ENCODE results near the gene LRP1B. TPM values are rescaled to one million over a fixed set of nuclear protein-coding genes. Genes with fewer than 3 reads are reported as not detected.

LRP1B gene
- total and polyA plus RNA-seq, 2 of the 8 experiments (the other 6 are each of a cell fraction or from before 2014, with no cell fraction given): 0.03 TPM; not detected in 1

GRCh38 chr2:140362361-140362760 is 1768.5 kb downstream of the LRP1B start:
- Histone ChIP-seq H3K18ac (ENCODE audit: extremely low read depth, low read length) (no peak overlapping the region), H2AFZ (ENCODE audit: low read length) (no peak overlapping the region), H3K23me2 (ENCODE audit: low read depth, low read length) (no peaks in the 10 kb centered on the region), H4K8ac (ENCODE audit: extremely low read depth, insufficient read depth, low read length) (no peak overlapping the region), H4K5ac (ENCODE audit: insufficient read length, low read depth, low read length) (no peak overlapping the region), H3K4me3 (ENCODE audit: extremely low read depth in 1 of 4, insufficient read depth in 2 of 4, low read depth in 3 of 4, low read length in 4 of 4) (no peak overlapping the region), H2BK20ac (ENCODE audit: low read length) (no peak overlapping the region), H2BK120ac (replicated peaks; ENCODE audit: low read depth, low read length) (no peak overlapping the region), H3K4me2 (ENCODE audit: insufficient read depth in 1 of 2, low read depth in 2 of 2, low read length in 2 of 2) (no peak overlapping the region), H2BK15ac (ENCODE audit: low read length) (no peak overlapping the region), H4K91ac (replicated peaks; ENCODE audit: insufficient read length, low read length) (no peak overlapping the region), H3K4me1 (replicated peaks in 1 of 4; ENCODE audit: control insufficient read depth in 3 of 4, insufficient read depth in 4 of 4, low read length in 3 of 4) (no peaks in the 10 kb centered on the region), H3K79me2 (ENCODE audit: control insufficient read depth in 1 of 2, insufficient read depth in 2 of 2, low read length in 2 of 2) (no peaks in the 10 kb centered on the region), H3K27ac (ENCODE audit: low read depth, low read length) (no peak overlapping the region), H3K79me1 (ENCODE audit: low read depth, low read length) (no peaks in the 10 kb centered on the region), H2AK5ac (ENCODE audit: low read depth, low read length) (no peak overlapping the region), H3K14ac (ENCODE audit: insufficient read length) (no peak overlapping the region), H3K27me3 (replicated peaks in 1 of 4; ENCODE audit: control insufficient read depth in 3 of 4, extremely low read depth in 1 of 4, insufficient read depth in 3 of 4, low read length in 3 of 4) (peaks cover 0 to 1% (median 0%) of the 10 kb centered on the region in 4 experiments; a peak in 1 of 7 replicates), H3K36me3 (ENCODE audit: control insufficient read depth in 2 of 4, insufficient read depth in 4 of 4, low read length in 3 of 4) (no peaks in the 10 kb centered on the region), H3K23ac (ENCODE audit: insufficient read length) (no peak overlapping the region), H4K20me1 (replicated peaks in 1 of 2; ENCODE audit: control insufficient read depth in 1 of 2, insufficient read depth in 2 of 2, low read length in 2 of 2) (no peaks in the 10 kb centered on the region), H2BK12ac (ENCODE audit: low read depth, low read length) (no peak overlapping the region), H3K4ac (replicated peaks; ENCODE audit: insufficient read length, low read depth, low read length) (no peak overlapping the region), H3K56ac (replicated peaks; ENCODE audit: insufficient read length, low read depth, low read length) (no peak overlapping the region), H3K9me3 (ENCODE audit: insufficient read depth in 2 of 2, low read depth in 1 of 2, low read length in 1 of 2) (no peaks in the 10 kb centered on the region), H3K9ac (replicated peaks in 1 of 4; ENCODE audit: extremely low read depth in 1 of 4, low read depth in 3 of 4, low read length in 3 of 4) (no peak overlapping the region), H2BK5ac (ENCODE audit: low read depth, low read length) (no peak overlapping the region)
- ChIA-PET CTCF (ENCODE audit: partially characterized antibody) (no interaction called here), POLR2A (ENCODE audit: partially characterized antibody) (no interaction called here)
- DNase-seq (ENCODE audit: low read depth in 1 of 2, low spot score in 2 of 2) (no peak), FAIRE-seq (no peak)
- WGBS, 2 experiments (ENCODE audit: extremely low coverage in 1 of 2, insufficient coverage in 1 of 2, insufficient read length in 1 of 2, insufficient replicate concordance in 2 of 2, low coverage in 1 of 2, low lambda C conversion rate in 2 of 2, missing lambda C conversion rate in 1 of 2): 95% methylated on average over 1 of the region's 1 CpG; no CpG with 5 or more reads in 1 of the 2 experiments
- TF ChIP-seq ASH2L (IDR thresholded peaks at IDR 0.05; ENCODE audit: low read length) (no peak), CTCF (IDR thresholded peaks at IDR 0.05; ENCODE audit: control extremely low read depth in 1 of 3, insufficient read depth in 1 of 3, low read depth in 1 of 3, low read length in 3 of 3) (no peak), SIN3A (conservative IDR thresholded peaks at IDR 0.05 in 1 of 2, IDR thresholded peaks at IDR 0.05 in 1 of 2; ENCODE audit: low read depth in 1 of 2, low read length in 2 of 2) (no peak), SIRT6 (IDR thresholded peaks at IDR 0.05; ENCODE audit: low read length) (no peak), RAD21 (IDR thresholded peaks at IDR 0.05 in 1 of 2, conservative IDR thresholded peaks at IDR 0.05 in 1 of 2; ENCODE audit: low read depth in 2 of 2, low read length in 2 of 2) (no peak), NRF1 (IDR thresholded peaks at IDR 0.05; ENCODE audit: low read depth, low read length) (no peak), KDM1A (IDR thresholded peaks at IDR 0.05; ENCODE audit: borderline replicate concordance, low read length) (no peak), KDM4A (IDR thresholded peaks at IDR 0.05; ENCODE audit: low read depth, low read length, severe bottlenecking) (no peak), CBX5 (IDR thresholded peaks at IDR 0.05; ENCODE audit: low read depth, low read length) (no peak), SP1 (IDR thresholded peaks at IDR 0.05; ENCODE audit: low read depth, low read length) (no peak), SUZ12 (IDR thresholded peaks at IDR 0.05; ENCODE audit: low read length) (no peak), TCF12 (IDR thresholded peaks at IDR 0.05; ENCODE audit: low read depth, low read length) (no peak)

Measured in H1 (cell line).